A673 (cell line): ENCODE data around the gene ORAI2.

ENCODE experiments used
- CTCF ChIP-seq: fragments of 300-800, 200-600 bp; sonication (generic); conservative IDR thresholded peaks from 2 replicates; pipeline ENCODE4 v1.5.1; 2017; ENCODE audit warnings: low read depth, mild to moderate bottlenecking, antibody characterized with exemption, low read length, moderate library complexity, mixed read lengths
- EZH2 ChIP-seq: fragments of 200-600 bp; sonication (generic); IDR thresholded peaks from 2 replicates; pipeline ENCODE4 v1.6.1; 2017; ENCODE audit warnings: borderline replicate concordance, low read depth, mild to moderate bottlenecking, mixed read lengths, antibody characterized with exemption, low read length; ENCODE audit not compliant: poor library complexity, severe bottlenecking

- no peak for TF ChIP-seq CTCF
- no peak for TF ChIP-seq EZH2
Observed at GRCh38 chr7:102451371-102452054, 18.1 kb downstream of the ORAI2 start.
